ENCODE data around the gene HELB. TPM values are rescaled to one million over a fixed set of nuclear protein-coding genes. Genes with fewer than 3 reads are reported as not detected.

HELB gene
- total and polyA plus RNA-seq, 4 donors, result 0.13 to 9.9 (median 1.6) TPM

- Histone ChIP-seq H3K9me3 (ENCODE audit: control insufficient read depth, low read length) (no peaks in the 10 kb centered on the region), H3K36me3 (ENCODE audit: control insufficient read depth in 1 of 2, insufficient read depth in 2 of 2, low read length in 1 of 2) (peaks cover 0 to 10% of the 10 kb centered on the region in 2 donors), H3K27ac (ENCODE audit: low read depth in 1 of 2, low read length in 2 of 2) (no peak overlapping the region), H3K4me1 (ENCODE audit: control insufficient read depth in 1 of 2, insufficient read depth in 2 of 2, low read length in 2 of 2) (peaks cover 0 to under 1% of the 10 kb centered on the region in 2 donors), H3K4me3 (ENCODE audit: low read length in 2 of 2) (no peak overlapping the region), H3K27me3 (ENCODE audit: control insufficient read depth in 1 of 2, insufficient read depth in 2 of 2, low read length in 1 of 2) (no peaks in the 10 kb centered on the region)
- WGBS, 2 donors, result 96 to 100% methylated on average over 1 of the region's 1 CpG
- ATAC-seq (ENCODE audit: low FRiP score) (no peak), DNase-seq (no peak)
- intact Hi-C loops (cut with DNase I), result no loop called here
Observed at GRCh38 chr12:66309606-66310005, 7.3 kb downstream of the HELB start.

- H3K9me3 ChIP-seq (ENCODE audit: control insufficient read depth, low read length), result no peaks in the 10 kb centered on the region
- H3K4me1 ChIP-seq (ENCODE audit: control insufficient read depth in 1 of 2, insufficient read depth in 2 of 2, low read length in 2 of 2), result no peaks in the 10 kb centered on the region
- peaks cover 0 to 10% of the 10 kb centered on the region in 2 donors for H3K36me3 ChIP-seq (ENCODE audit: control insufficient read depth in 1 of 2, insufficient read depth in 2 of 2, low read length in 1 of 2)
- DNase-seq (no peak), ATAC-seq (ENCODE audit: low FRiP score) (no peak)
- no peaks in the 10 kb centered on the region for H3K27me3 ChIP-seq (ENCODE audit: control insufficient read depth in 1 of 2, insufficient read depth in 2 of 2, low read length in 1 of 2)
- no peak overlapping the region for H3K27ac ChIP-seq (ENCODE audit: low read depth in 1 of 2, low read length in 2 of 2)
- intact Hi-C loops (cut with DNase I), result no loop called here
- H3K4me3 ChIP-seq (ENCODE audit: low read length in 2 of 2), result no peak overlapping the region
- WGBS, 2 donors, result 38 to 59% methylated on average over 1 of the region's 1 CpG
Observed at GRCh38 chr12:66312189-66312588, 9.9 kb downstream of the HELB start.

GRCh38 chr12:66314278-66314677, 12.0 kb downstream of the HELB start:
- Histone ChIP-seq H3K36me3 (ENCODE audit: control insufficient read depth in 1 of 2, insufficient read depth in 2 of 2, low read length in 1 of 2) (peaks cover 0 to 10% of the 10 kb centered on the region in 2 donors), H3K9me3 (ENCODE audit: control insufficient read depth, low read length) (no peaks in the 10 kb centered on the region), H3K27me3 (ENCODE audit: control insufficient read depth in 1 of 2, insufficient read depth in 2 of 2, low read length in 1 of 2) (no peaks in the 10 kb centered on the region), H3K4me1 (ENCODE audit: control insufficient read depth in 1 of 2, insufficient read depth in 2 of 2, low read length in 2 of 2) (no peaks in the 10 kb centered on the region), H3K4me3 (ENCODE audit: low read length in 2 of 2) (no peak overlapping the region), H3K27ac (ENCODE audit: low read depth in 1 of 2, low read length in 2 of 2) (no peak overlapping the region)
- DNase-seq, result no peak
- intact Hi-C loops (cut with DNase I), result no loop called here
- ATAC-seq (ENCODE audit: low FRiP score), result no peak

- Histone ChIP-seq H3K9me3 (ENCODE audit: control insufficient read depth, low read length) (no peaks in the 10 kb centered on the region), H3K36me3 (ENCODE audit: control insufficient read depth in 1 of 2, insufficient read depth in 2 of 2, low read length in 1 of 2) (peaks cover 0 to 1% of the 10 kb centered on the region in 2 donors), H3K4me3 (ENCODE audit: low read length in 2 of 2) (no peak overlapping the region), H3K27me3 (ENCODE audit: control insufficient read depth in 1 of 2, insufficient read depth in 2 of 2, low read length in 1 of 2) (no peaks in the 10 kb centered on the region), H3K4me1 (ENCODE audit: control insufficient read depth in 1 of 2, insufficient read depth in 2 of 2, low read length in 2 of 2) (no peaks in the 10 kb centered on the region), H3K27ac (ENCODE audit: low read depth in 1 of 2, low read length in 2 of 2) (no peak overlapping the region)
- DNase-seq, result no peak
- intact Hi-C loops (cut with DNase I), result no loop called here
- 66 to 67% methylated on average over 4 of the region's 4 CpGs for WGBS, 2 donors
- ATAC-seq (ENCODE audit: low FRiP score), result no peak
Observed at GRCh38 chr12:66319266-66319954, 17.1 kb downstream of the HELB start.

GRCh38 chr12:66320996-66321395, 18.7 kb downstream of the HELB start:
- H3K4me1 ChIP-seq (ENCODE audit: control insufficient read depth in 1 of 2, insufficient read depth in 2 of 2, low read length in 2 of 2), result no peaks in the 10 kb centered on the region
- intact Hi-C loops (cut with DNase I), result no loop called here

GRCh38 chr12:66321435-66321834, 19.1 kb downstream of the HELB start:
- ATAC-seq (ENCODE audit: low FRiP score), result no peak
- no peak for DNase-seq
- Histone ChIP-seq H3K27ac (ENCODE audit: low read depth in 1 of 2, low read length in 2 of 2) (no peak overlapping the region), H3K4me3 (ENCODE audit: low read length in 2 of 2) (no peak overlapping the region), H3K4me1 (ENCODE audit: control insufficient read depth in 1 of 2, insufficient read depth in 2 of 2, low read length in 2 of 2) (no peaks in the 10 kb centered on the region), H3K27me3 (ENCODE audit: control insufficient read depth in 1 of 2, insufficient read depth in 2 of 2, low read length in 1 of 2) (no peaks in the 10 kb centered on the region), H3K9me3 (ENCODE audit: control insufficient read depth, low read length) (no peaks in the 10 kb centered on the region), H3K36me3 (ENCODE audit: control insufficient read depth in 1 of 2, insufficient read depth in 2 of 2, low read length in 1 of 2) (peaks cover 0 to 1% of the 10 kb centered on the region in 2 donors)
- intact Hi-C loops (cut with DNase I), result no loop called here

More at GRCh38 chr12:66320996-66321395, 18.7 kb downstream of the HELB start:
- no peaks in the 10 kb centered on the region for H3K27me3 ChIP-seq (ENCODE audit: control insufficient read depth in 1 of 2, insufficient read depth in 2 of 2, low read length in 1 of 2)
- no peak overlapping the region for H3K4me3 ChIP-seq (ENCODE audit: low read length in 2 of 2)
- H3K36me3 ChIP-seq (ENCODE audit: control insufficient read depth in 1 of 2, insufficient read depth in 2 of 2, low read length in 1 of 2), result peaks cover 0 to 1% of the 10 kb centered on the region in 2 donors
- H3K9me3 ChIP-seq (ENCODE audit: control insufficient read depth, low read length), result no peaks in the 10 kb centered on the region
- 90 to 94% methylated on average over 3 of the region's 3 CpGs for WGBS, 2 donors
- no peak for ATAC-seq (ENCODE audit: low FRiP score)
- H3K27ac ChIP-seq (ENCODE audit: low read depth in 1 of 2, low read length in 2 of 2), result no peak overlapping the region
- no peak for DNase-seq

- 86 to 88% methylated on average over 1 of the region's 1 CpG for WGBS, 2 donors
- Histone ChIP-seq H3K4me1 (ENCODE audit: control insufficient read depth in 1 of 2, insufficient read depth in 2 of 2, low read length in 2 of 2) (no peaks in the 10 kb centered on the region), H3K4me3 (ENCODE audit: low read length in 2 of 2) (no peak overlapping the region), H3K36me3 (ENCODE audit: control insufficient read depth in 1 of 2, insufficient read depth in 2 of 2, low read length in 1 of 2) (peaks cover 0 to 1% of the 10 kb centered on the region in 2 donors), H3K9me3 (ENCODE audit: control insufficient read depth, low read length) (no peaks in the 10 kb centered on the region), H3K27me3 (ENCODE audit: control insufficient read depth in 1 of 2, insufficient read depth in 2 of 2, low read length in 1 of 2) (no peaks in the 10 kb centered on the region), H3K27ac (ENCODE audit: low read depth in 1 of 2, low read length in 2 of 2) (no peak overlapping the region)
- intact Hi-C loops (cut with DNase I), result no loop called here
- no peak for DNase-seq
- ATAC-seq (ENCODE audit: low FRiP score), result no peak
Observed at GRCh38 chr12:66323017-66323416, 20.7 kb downstream of the HELB start.

GRCh38 chr12:66329941-66330340, 27.6 kb downstream of the HELB start:
- H3K9me3 ChIP-seq (ENCODE audit: control insufficient read depth, low read length), result no peaks in the 10 kb centered on the region
- no peaks in the 10 kb centered on the region for H3K4me1 ChIP-seq (ENCODE audit: control insufficient read depth in 1 of 2, insufficient read depth in 2 of 2, low read length in 2 of 2)
- H3K27ac ChIP-seq (ENCODE audit: low read depth in 1 of 2, low read length in 2 of 2), result no peak overlapping the region
- intact Hi-C loops (cut with DNase I), result no loop called here
- no peak for ATAC-seq (ENCODE audit: low FRiP score)
- H3K27me3 ChIP-seq (ENCODE audit: control insufficient read depth in 1 of 2, insufficient read depth in 2 of 2, low read length in 1 of 2), result no peaks in the 10 kb centered on the region
- no peak overlapping the region for H3K4me3 ChIP-seq (ENCODE audit: low read length in 2 of 2)
- H3K36me3 ChIP-seq (ENCODE audit: control insufficient read depth in 1 of 2, insufficient read depth in 2 of 2, low read length in 1 of 2), result peaks cover 0 to 2% of the 10 kb centered on the region in 2 donors
- 65% methylated on average over 5 of the region's 5 CpGs for WGBS, 2 donors
- DNase-seq, result no peak

- no peak for DNase-seq
- WGBS, 2 donors, result 90 to 92% methylated on average over 13 of the region's 13 CpGs
Observed at GRCh38 chr12:66331016-66331415, 28.7 kb downstream of the HELB start.

More at GRCh38 chr12:66331016-66331415, 28.7 kb downstream of the HELB start:
- Histone ChIP-seq H3K4me3 (ENCODE audit: low read length in 2 of 2) (no peak overlapping the region), H3K27ac (ENCODE audit: low read depth in 1 of 2, low read length in 2 of 2) (no peak overlapping the region), H3K36me3 (ENCODE audit: control insufficient read depth in 1 of 2, insufficient read depth in 2 of 2, low read length in 1 of 2) (peaks cover 0 to 2% of the 10 kb centered on the region in 2 donors), H3K4me1 (ENCODE audit: control insufficient read depth in 1 of 2, insufficient read depth in 2 of 2, low read length in 2 of 2) (no peaks in the 10 kb centered on the region), H3K9me3 (ENCODE audit: control insufficient read depth, low read length) (no peaks in the 10 kb centered on the region), H3K27me3 (ENCODE audit: control insufficient read depth in 1 of 2, insufficient read depth in 2 of 2, low read length in 1 of 2) (no peaks in the 10 kb centered on the region)
- ATAC-seq (ENCODE audit: low FRiP score), result no peak
- intact Hi-C loops (cut with DNase I), result no loop called here
